NCI-H345 treated with DMSO at 0.1 percent for 48 hours (cell line): ENCODE data around the gene TGFB1.
A peak's percentile ranks its signal among the peaks of the same experiment; 100 is the strongest.

Experiments used
- DNase-seq: peaks from one replicate; lab custom pipeline; 2025; ENCODE audit not compliant: unreplicated experiment; lab: John Stamatoyannopoulos, UW

TGFB1 gene

GRCh38 chr19:41322451-41322850 is 31.3 kb downstream of the TGFB1 start:
- DNase-seq, result no peak

DNA sequence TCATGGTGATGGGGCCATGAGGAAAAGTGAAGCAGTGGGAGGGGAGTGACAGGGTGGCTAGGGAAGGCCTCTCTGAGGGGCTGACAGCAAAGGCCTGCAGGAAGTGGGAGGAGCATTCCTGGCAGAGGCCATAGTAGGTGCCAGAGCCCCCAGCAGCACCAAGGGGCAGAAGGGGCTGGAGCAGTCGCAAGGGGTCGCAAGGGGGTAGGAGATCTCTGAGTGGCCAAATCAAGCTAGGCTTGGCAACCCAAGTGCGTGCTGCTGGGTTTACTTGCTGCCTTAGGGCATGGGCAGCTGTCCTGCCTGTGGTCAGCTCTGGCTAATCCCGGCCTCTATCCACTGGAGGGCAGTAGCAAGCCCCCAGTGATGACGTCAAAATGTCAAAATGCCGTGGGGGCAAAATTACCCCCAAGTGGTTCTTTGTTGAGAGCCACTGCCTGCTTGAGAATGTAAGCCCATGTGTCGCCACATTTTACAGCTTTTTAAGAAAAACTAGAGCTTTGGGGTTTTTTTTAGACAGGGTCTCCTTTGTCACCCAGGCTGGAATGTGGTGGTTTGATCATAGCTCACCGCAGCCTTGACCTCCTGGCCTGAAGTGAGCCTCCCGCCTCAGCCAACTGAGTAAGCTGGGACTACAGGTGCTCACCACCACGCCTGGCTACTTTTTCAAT is 32.0 kb downstream of the TGFB1 start:
- DNase-seq, result no peak

DNA sequence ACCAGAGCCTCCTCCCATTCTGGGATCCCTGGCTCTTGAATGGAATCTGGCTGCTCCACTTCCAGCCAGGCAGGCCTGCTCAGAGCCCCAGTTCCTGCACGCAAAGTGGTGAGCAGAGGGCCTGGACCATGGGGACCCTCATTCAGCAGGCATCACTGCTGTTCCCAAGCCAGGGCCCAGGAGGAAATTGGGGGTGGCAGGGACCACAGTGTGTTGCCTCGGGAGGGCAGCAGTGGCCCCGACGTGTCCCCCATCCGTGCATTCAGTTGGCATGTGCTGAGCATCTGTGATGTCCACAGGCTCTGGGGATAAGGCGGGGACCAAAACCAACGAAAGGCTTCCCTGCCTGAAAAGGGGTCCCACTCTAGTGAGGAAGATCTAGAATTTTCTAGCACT is 32.5 kb downstream of the TGFB1 start:
- no peak for DNase-seq

DNA sequence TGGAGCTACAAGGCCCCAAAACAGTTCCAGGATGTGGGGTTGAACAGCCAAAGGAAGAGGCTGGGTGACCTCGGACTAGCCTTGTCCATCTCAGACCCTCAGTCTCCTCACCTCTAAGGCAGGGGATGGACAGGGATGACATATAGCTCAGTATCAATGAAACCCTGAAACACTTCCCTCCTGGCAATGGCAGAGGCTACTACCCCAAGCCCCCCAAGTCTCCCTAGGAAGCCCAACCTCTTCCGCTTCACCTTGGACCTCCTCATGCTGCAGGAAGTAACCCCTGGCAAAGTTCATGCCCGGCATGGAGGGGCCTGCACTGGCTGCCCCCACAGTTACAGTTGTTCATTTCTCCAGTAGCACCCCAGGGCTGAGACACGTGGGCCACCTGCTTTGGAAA is 33.2 kb downstream of the TGFB1 start:
- DNase-seq, result no peak

DNA sequence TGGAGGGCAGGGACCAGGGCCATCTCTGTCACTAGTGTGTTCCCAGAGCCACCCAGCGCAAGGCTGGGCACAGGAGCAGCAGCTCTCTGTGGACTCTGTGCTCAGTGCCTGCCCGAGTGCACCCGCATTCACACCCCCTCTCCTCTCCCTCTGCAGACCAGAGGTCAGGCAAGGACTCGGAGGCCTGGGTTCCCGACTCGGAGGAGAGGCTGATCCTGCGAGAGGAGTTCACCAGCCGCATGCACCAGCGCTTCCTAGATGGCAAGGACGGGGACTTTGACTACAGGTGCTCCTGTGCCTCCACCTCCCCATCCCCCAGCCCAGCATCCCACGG is 33.6 kb downstream of the TGFB1 start:
- no peak for DNase-seq

GRCh38 chr19:41319500-41320184 is 34.1 kb downstream of the TGFB1 start:
- DNase-seq, result no peak

GRCh38 chr19:41318696-41319499 is 34.8 kb downstream of the TGFB1 start:
- DNase-seq, result no peak

- no peak for DNase-seq
Observed at GRCh38 chr19:41316306-41316920, 37.3 kb downstream of the TGFB1 start.

DNA sequence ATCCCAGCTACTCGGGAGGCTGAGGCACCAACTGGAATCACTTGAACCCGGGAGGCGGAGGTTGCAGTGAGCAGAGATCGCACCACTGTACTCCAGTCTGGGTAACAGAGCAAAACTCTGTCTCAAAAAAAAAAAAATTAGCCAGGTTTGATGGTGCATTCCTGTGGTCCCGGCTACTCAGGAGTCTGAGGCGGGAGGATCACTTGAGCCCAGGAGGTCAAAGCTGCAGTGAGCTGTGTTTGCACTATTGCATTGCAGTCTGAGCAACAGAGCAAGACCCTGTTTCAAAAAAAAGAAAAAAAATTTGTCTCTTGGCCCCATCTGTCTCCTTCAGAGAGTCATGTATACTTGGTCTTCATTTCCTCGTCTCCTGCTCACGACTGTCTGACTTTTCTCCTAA is 42.1 kb downstream of the TGFB1 start:
- DNase-seq, result no peak

DNA sequence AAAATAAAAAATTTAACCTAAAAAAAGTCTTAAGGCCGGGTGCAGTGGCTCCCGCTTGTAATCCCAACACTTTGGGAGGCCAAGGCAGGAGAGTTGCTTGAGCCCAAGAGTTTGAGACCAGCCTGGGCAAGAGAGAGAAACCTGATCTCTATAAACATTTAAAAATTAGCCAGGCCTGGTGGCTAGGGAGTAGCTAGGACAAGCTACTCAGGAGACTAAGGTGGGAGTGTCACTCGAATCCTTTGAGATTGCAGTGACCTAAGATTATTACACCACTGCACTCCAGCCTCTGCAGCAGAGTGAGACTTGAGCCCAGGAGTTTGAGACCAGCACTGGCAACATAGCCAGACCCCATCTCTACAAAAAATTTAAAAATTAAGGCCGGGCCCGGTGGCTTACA is 42.6 kb downstream of the TGFB1 start:
- DNase-seq, result no peak

GRCh38 chr19:41310033-41310831 is 43.5 kb downstream of the TGFB1 start, which contains the start of gene CCDC97:
Gene CCDC97 (plus strand): TSS chr19:41310172. CDS start chr19:41310311, 139 bp downstream.
- DNase-seq, result peak; percentile 67

- no peak for DNase-seq
Observed at GRCh38 chr19:41309180-41310032, 44.3 kb downstream of the TGFB1 start.

DNA sequence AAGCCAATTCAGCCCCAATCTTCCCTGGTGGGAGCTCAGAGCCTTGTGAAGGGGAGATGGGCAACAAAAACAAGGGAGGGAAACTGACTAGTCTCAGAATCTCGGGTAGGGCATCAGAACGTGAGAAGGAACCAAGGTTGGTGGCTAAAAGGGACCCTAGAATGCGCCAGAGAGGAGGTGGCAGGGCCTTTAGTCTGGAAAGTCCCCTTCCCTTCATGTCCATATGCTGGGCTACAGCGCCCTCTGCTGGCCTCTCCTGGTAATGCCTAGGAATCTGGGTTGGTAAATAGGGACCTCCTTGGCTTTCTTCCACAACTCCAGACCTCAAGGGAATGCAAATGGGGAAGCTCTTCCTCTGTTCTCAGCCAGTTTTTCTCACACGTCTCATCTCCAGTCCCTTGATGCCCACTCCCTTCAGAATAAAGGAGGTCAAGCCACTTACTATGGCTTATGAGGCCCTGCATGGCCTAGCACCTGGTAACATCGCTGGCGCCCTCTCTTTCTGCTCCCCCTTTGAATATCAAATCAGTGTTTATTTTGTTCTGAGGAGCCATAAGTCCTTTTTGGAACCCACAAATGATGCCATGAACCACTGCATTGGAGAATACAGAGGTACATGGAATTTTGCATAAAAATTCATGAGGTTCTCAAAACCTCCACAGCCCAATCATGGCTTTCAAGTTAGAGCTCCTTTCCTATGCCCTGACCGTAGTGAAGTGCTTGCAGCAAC is 45.1 kb downstream of the TGFB1 start:
- DNase-seq, result peak; percentile 15

DNA sequence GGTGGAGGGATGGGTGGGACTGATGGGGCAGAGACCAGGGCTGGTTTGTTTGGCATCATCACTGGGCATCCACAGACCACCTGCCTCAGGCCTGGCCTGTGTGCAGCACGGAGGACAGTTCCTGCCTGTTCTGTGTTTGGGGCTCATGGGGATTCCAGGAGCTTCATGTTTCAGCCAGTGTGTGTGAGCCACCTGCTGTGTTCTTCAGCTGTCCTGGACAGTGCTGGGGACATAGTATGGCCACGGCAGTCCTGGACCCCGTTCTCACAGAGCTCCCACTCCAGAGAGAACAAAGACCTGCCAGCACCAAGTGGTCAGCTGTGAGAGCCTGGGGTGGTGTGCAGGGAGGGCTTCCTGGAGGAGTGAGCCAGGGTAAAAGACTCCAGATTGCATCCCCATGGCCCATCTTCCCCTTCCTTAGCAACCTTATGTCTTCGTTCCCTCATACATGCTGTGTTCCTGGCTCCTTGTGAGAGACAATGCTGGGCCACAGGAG is 45.7 kb downstream of the TGFB1 start:
- DNase-seq, result no peak

DNA sequence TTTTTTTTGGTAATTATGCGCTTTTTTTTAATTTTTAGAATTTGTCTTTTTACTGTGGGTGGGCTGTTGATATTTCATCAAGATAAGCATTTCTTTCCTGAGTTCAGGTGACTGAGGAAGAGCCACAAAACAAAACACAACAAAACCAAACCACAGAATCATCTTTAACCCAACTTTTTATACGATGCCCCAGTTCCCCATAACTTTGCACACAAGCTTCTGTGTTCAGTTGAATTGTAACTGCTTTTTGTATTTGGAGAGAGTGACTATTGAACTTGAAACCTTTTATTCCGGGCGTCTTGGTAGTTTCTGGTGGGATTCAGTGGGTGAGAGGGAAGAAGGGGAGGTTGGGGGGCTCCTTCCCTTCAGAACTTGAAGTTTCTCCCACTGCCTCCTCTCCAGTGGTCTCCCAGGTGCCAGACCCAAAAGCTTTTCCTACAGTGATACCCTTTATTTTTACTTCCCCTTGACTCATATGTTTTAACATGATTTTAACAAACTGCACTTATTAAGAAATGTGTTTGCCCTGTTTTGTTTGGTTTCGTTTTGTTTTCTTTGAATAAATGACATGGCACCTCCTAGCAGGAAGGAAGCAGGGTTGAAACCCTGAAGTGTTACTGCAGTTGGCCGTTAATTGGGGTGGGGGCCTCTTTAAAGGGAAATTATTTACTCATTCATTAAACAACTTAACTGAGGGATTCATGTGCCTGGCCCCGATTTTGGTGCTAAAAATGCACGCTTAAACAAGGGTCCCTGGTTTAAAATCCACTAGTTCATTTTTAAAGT is 46.4 kb downstream of the TGFB1 start:
- DNase-seq, result no peak

DNA sequence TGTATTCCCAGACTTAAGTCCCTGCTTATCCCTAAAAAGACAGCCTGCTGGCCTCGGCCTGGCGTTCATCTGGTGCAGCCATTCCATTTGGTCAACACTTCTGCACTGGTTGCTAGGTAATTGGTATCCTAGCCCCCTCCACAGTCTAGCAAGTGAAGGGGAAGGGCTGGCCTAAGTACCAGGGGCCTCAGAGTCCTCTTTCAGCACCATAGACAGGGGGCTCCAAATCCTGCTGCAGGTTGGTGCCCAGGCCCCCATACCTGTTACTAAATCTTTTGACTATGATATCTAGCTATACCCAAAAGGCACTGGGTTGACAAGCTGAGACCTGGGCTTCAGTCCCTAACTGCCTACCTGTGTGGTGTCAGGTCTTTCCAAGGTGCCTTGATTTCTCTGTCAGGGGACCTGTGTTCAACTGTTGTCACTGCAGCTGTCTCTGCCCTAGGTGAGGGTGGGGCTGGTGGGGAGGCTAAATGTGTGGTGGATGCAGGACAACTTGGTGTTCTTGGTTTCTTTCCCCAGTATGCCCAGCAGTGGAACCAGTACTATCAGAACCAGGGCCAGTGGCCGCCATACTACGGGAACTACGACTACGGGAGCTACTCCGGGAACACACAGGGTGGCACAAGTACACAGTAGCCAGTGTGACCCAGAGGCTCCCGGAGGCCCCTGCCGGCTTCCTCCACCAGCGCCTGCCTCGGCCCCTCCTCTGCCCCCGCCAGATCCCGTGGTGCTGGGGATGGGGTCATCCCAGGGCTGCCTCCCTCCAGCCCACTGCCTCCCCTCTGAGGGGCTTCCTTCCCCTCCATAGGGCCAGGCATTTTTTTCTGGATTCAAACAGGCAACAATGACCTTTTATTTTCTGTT is 47.6 kb downstream of the TGFB1 start:
- DNase-seq, result no peak

DNA sequence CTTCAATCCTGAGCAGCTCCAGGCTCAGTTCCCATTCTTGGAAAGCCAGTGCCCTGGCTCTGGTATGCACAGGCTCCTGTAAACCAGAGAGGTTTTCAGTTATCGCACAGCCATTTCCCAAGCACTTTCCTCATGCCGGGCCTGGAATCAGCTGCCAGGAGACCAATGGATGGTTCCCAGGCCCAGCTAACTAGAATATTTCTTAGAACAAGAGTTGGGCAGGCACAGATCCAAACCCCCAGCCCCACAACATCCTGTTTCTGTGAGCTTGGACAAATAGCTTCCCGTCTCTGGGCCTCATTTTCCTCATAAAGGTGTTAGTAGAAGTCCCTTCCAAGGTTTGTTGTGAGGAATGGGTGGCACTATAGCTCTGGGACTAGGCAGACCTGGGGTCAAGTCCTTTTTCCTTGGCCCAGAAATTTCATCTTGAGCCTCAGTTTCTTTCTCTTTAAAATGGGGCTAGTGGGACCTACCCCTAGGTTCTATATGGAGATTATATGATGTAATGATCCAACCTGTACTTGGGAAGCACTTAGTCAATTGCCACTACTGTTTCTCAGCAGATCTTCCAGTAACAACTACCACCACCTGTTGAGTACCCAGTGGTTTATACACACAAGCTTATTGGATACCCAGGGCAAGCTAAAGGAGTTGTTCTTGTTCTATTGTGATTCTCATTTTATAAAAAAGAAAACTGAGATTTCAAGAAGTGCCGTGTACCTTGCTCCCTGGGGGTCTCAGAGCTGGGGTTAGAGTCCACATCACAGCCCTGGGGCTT is 48.8 kb downstream of the TGFB1 start:
- DNase-seq, result no peak
